HG03103 (cell line): ENCODE data around the gene OGN.

Experiments
- ATAC-seq: cut with Tn5 transposase; IDR thresholded peaks from one replicate; pipeline ENCODE4 v1.9.1; 2021; ENCODE audit warnings: low read depth; ENCODE audit not compliant: unreplicated experiment

OGN gene

GRCh38 chr9:92349771-92350739 lies 54.3 kb downstream of the OGN start:
- no peak for ATAC-seq

- no peak for ATAC-seq
Observed at GRCh38 chr9:92345582-92345981, 58.8 kb downstream of the OGN start.

- ATAC-seq: no peak
Observed at GRCh38 chr9:92342825-92343488, 61.4 kb downstream of the OGN start.

GRCh38 chr9:92341578-92341977 lies 62.8 kb downstream of the OGN start:
- no peak for ATAC-seq

- no peak for ATAC-seq
Observed at GRCh38 chr9:92333282-92333634, 71.1 kb downstream of the OGN start.
